Measurements from ENCODE around the gene POR. TPM values are rescaled to one million over a fixed set of nuclear protein-coding genes. Genes with fewer than 3 reads are reported as not detected.
"Not testable (repeated sequence)": the region's sequence is repeated elsewhere in the genome, so short reads cannot be mapped to it uniquely, and the experiment has no call there.

POR gene
- total RNA-seq, 1 donor from 2014 or later: 88.6 TPM

DNA sequence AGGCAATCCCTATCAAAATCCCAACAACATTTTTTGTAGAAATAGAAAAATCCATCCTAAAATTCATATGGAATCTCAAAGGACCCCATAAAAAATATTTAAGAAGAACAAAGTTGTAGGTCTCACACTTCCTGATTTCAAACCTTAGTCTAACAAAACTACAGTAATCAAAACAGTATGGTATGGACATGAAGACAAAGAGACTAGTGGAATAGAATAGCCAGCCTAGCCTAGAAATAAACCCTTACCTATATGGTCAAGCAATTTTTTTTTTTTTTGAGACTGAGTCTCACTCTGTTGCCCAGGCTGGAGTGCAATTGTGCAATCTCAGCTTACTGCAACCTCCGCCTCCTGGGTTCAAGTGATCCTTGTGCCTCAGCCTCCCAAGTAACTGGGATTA lies 83.1 kb downstream of the POR start:
- no peaks in the 10 kb centered on the region for H3K4me1 Mint-ChIP-seq
- H3K9me3 Mint-ChIP-seq: no peaks in the 10 kb centered on the region
- TF ChIP-seq, protein P1, sequence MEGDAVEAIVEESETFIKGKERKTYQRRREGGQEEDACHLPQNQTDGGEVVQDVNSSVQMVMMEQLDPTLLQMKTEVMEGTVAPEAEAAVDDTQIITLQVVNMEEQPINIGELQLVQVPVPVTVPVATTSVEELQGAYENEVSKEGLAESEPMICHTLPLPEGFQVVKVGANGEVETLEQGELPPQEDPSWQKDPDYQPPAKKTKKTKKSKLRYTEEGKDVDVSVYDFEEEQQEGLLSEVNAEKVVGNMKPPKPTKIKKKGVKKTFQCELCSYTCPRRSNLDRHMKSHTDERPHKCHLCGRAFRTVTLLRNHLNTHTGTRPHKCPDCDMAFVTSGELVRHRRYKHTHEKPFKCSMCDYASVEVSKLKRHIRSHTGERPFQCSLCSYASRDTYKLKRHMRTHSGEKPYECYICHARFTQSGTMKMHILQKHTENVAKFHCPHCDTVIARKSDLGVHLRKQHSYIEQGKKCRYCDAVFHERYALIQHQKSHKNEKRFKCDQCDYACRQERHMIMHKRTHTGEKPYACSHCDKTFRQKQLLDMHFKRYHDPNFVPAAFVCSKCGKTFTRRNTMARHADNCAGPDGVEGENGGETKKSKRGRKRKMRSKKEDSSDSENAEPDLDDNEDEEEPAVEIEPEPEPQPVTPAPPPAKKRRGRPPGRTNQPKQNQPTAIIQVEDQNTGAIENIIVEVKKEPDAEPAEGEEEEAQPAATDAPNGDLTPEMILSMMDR (IDR thresholded peaks at IDR 0.05; ENCODE audit: unreplicated experiment): no peak
- peaks cover 29% of the 10 kb centered on the region for H3K36me3 Mint-ChIP-seq
- H3K27ac Mint-ChIP-seq: no peak overlapping the region
- no peak overlapping the region for H3K4me3 Mint-ChIP-seq
- DNase-seq (ENCODE audit: low spot score in 2 of 2, unreplicated experiment in 2 of 2): no peak
- no peaks in the 10 kb centered on the region for H3K27me3 Mint-ChIP-seq (ENCODE audit: low read depth)

DNA sequence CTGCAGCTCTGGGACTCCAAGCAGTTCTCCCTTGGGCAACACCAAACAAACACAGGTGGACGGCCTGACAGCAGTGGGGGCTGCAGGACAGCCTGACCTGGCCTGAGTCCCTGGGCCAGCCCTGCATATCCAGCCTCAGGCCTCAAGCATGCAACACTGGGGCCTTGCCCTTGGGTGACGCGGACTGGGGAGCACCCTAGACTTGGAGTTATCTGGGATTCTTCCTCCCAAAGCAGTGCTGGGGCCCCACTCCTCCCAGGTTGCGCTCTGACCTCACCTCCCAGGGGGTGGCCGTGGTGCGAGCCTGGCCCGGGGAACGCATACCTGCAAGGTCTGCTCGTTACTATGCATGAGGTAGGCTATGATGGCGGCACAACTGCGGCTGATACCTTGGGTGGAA lies 85.6 kb downstream of the POR start:
- H3K9me3 Mint-ChIP-seq: no peaks in the 10 kb centered on the region
- no peak overlapping the region for H3K27ac Mint-ChIP-seq
- H3K27me3 Mint-ChIP-seq (ENCODE audit: low read depth): no peaks in the 10 kb centered on the region
- TF ChIP-seq, protein P1 (IDR thresholded peaks at IDR 0.05; ENCODE audit: unreplicated experiment): no peak
- H3K36me3 Mint-ChIP-seq: peaks cover 37% of the 10 kb centered on the region
- DNase-seq (ENCODE audit: low spot score in 2 of 2, unreplicated experiment in 2 of 2): no peak
- H3K4me3 Mint-ChIP-seq: no peak overlapping the region
- no peaks in the 10 kb centered on the region for H3K4me1 Mint-ChIP-seq

DNA sequence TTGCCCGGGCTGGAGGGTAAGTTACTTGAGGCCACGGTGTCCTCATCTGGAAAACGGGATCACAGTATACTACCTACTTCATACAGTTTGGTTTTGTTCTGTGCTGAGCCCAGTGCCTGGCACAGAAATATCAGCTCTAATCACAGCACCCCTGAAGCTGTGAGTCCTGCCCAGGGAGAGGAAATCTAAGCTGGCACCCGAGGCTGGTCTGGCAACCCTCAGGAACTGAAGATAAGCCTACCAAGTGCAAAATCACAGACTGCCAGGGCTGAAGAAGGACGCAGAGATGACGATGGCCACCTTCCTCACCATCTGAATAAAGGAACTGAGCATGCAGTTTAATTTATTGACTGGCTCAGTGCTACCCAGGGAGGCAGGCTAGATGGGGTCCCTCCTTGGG lies 87.2 kb downstream of the POR start:
- Mint-ChIP-seq H3K4me3 (no peak overlapping the region), H3K9me3 (no peaks in the 10 kb centered on the region), H3K36me3 (peaks cover 30% of the 10 kb centered on the region), H3K4me1 (no peaks in the 10 kb centered on the region), H3K27ac (no peak overlapping the region), H3K27me3 (ENCODE audit: low read depth) (no peaks in the 10 kb centered on the region)
- TF ChIP-seq, protein P1 (IDR thresholded peaks at IDR 0.05; ENCODE audit: unreplicated experiment): no peak
- DNase-seq (ENCODE audit: low spot score in 2 of 2, unreplicated experiment in 2 of 2): no peak

DNA sequence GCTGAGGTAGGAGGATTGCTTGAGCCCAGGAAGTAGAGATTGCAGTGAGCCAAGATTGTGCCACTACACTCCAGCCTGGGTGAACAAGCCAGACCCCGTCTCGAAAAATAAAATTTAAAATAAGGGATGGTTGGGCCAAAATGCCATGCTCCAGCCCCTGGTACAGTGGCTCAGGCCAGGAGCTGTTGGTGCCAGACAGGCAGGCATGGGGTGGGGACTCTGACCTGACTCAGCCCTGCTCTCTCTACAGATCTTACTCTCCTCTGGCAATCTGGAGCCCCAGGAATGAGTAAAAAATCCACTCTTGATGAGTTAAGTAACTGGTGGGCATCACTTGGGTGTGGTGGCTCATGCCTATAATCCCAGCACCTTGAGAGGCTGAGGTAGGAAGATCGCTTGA lies 87.9 kb downstream of the POR start:
- Mint-ChIP-seq H3K4me1 (no peaks in the 10 kb centered on the region), H3K36me3 (peaks cover 24% of the 10 kb centered on the region), H3K9me3 (no peaks in the 10 kb centered on the region), H3K27me3 (ENCODE audit: low read depth) (no peaks in the 10 kb centered on the region), H3K27ac (no peak overlapping the region), H3K4me3 (no peak overlapping the region)
- TF ChIP-seq, protein P1 (IDR thresholded peaks at IDR 0.05; ENCODE audit: unreplicated experiment): no peak
- DNase-seq (ENCODE audit: low spot score in 2 of 2, unreplicated experiment in 2 of 2): no peak

DNA sequence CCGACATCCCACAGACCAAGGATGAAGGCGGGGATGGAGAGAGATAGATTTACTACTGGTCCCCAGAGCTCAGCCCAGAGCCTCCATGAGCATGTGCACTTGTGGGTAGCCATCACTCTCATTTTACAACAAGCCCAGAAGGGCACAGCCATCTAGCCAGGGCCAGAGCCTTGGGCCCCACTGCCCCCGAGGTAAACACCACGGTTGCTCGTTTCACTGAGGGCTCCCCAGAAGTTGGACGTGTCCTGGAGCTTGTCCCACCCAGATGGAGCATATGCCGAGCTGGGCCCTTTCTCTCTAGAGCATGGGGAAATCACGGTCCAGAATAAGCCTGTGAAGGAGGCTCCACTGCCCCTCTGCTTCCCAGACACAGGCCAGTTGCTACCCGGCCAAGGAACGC lies 88.4 kb downstream of the POR start:
- TF ChIP-seq, protein P1 (IDR thresholded peaks at IDR 0.05; ENCODE audit: unreplicated experiment): no peak
- H3K27me3 Mint-ChIP-seq (ENCODE audit: low read depth): no peaks in the 10 kb centered on the region
- no peak overlapping the region for H3K27ac Mint-ChIP-seq
- no peaks in the 10 kb centered on the region for H3K9me3 Mint-ChIP-seq
- no peaks in the 10 kb centered on the region for H3K4me1 Mint-ChIP-seq
- no peak overlapping the region for H3K4me3 Mint-ChIP-seq
- peaks cover 25% of the 10 kb centered on the region for H3K36me3 Mint-ChIP-seq
- DNase-seq (ENCODE audit: low spot score in 2 of 2, unreplicated experiment in 2 of 2): no peak

DNA sequence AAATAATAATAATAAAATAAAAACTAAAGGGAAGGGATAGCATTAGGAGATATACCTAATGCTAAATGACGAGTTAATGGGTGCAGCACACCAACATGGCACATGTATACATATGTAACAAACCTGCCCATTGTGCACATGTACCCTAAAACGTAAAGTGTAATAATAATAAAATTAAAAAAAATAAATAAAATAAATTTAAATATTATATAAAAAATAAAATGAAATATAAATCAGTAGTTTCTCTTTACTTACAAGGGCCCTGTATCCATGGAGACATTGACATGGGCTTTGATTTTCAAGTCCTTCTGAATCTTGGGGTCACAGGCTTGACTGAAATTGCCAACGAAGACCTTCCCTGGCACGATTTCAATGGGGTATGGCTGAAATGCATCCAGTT lies 90.0 kb downstream of the POR start:
- H3K36me3 Mint-ChIP-seq: peaks cover 19% of the 10 kb centered on the region
- not testable (repeated sequence) for H3K27me3 Mint-ChIP-seq (ENCODE audit: low read depth); H3K4me3 Mint-ChIP-seq; DNase-seq (ENCODE audit: low spot score in 2 of 2, unreplicated experiment in 2 of 2); H3K27ac Mint-ChIP-seq; H3K9me3 Mint-ChIP-seq; H3K4me1 Mint-ChIP-seq

Measured in mesothelial cell of epicardium (in vitro differentiated cells).